ENCODE data around the gene CCT5. TPM values are rescaled to one million over a fixed set of nuclear protein-coding genes. Genes with fewer than 3 reads are reported as not detected.

Gene CCT5
- total RNA-seq, 1 experiment from 2014 or later, result 548 TPM

- Mint-ChIP-seq H3K27ac (no peak overlapping the region), H3K36me3 (peaks cover 7% of the 10 kb centered on the region), H3K4me3 (no peak overlapping the region), H3K4me1 (peaks cover 24% of the 10 kb centered on the region), H3K27me3 (ENCODE audit: low read depth) (no peaks in the 10 kb centered on the region), H3K9me3 (no peaks in the 10 kb centered on the region)
- no peak for TF ChIP-seq PRDM15 (CRISPR knock-in tag; IDR thresholded peaks at IDR 0.05)
- TF ChIP-seq STAT6 (CRISPR knock-in tag; conservative IDR thresholded peaks at IDR 0.05; ENCODE audit: low read depth), result no peak
- TF ChIP-seq SMAD3 (CRISPR knock-in tag; IDR thresholded peaks at IDR 0.05; ENCODE audit: borderline replicate concordance), result no peak
- TF ChIP-seq ZNF423 (CRISPR knock-in tag; IDR thresholded peaks at IDR 0.05), result no peak
- TF ChIP-seq MAX (CRISPR knock-in tag; IDR thresholded peaks at IDR 0.05), result no peak
- TF ChIP-seq CREB1 (CRISPR knock-in tag; IDR thresholded peaks at IDR 0.05), result no peak
- no peak for TF ChIP-seq NFE2L1 (CRISPR knock-in tag; IDR thresholded peaks at IDR 0.05)
- TF ChIP-seq TP53 (CRISPR knock-in tag; IDR thresholded peaks at IDR 0.05), result no peak
- TF ChIP-seq JAZF1 (CRISPR knock-in tag; IDR thresholded peaks at IDR 0.05), result no peak
- no peak for TF ChIP-seq ZNF281 (CRISPR knock-in tag; IDR thresholded peaks at IDR 0.05)
- TF ChIP-seq ATF1 (CRISPR knock-in tag; IDR thresholded peaks at IDR 0.05), result no peak
- TF ChIP-seq SP1 (CRISPR knock-in tag; conservative IDR thresholded peaks at IDR 0.05), result no peak
- TF ChIP-seq NFYB (CRISPR knock-in tag; conservative IDR thresholded peaks at IDR 0.05; ENCODE audit: low read depth), result no peak
- no peak for TF ChIP-seq JUN (CRISPR knock-in tag; IDR thresholded peaks at IDR 0.05)
- no peak for TF ChIP-seq EMX1 (CRISPR knock-in tag; IDR thresholded peaks at IDR 0.05)
- no peak for TF ChIP-seq ZNF425 (CRISPR knock-in tag; conservative IDR thresholded peaks at IDR 0.05)
- no peak for TF ChIP-seq SOX15 (CRISPR knock-in tag; IDR thresholded peaks at IDR 0.05)
- TF ChIP-seq GRHL2 (CRISPR knock-in tag; IDR thresholded peaks at IDR 0.05; ENCODE audit: insufficient replicate concordance, severe bottlenecking), result no peak
- TF ChIP-seq ZNF396 (CRISPR knock-in tag; IDR thresholded peaks at IDR 0.05; ENCODE audit: borderline replicate concordance), result no peak
- no peak for TF ChIP-seq AR (CRISPR knock-in tag; IDR thresholded peaks at IDR 0.05)
- no peak for ATAC-seq
- ChIA-PET CTCF (interaction anchor here (0.6 kb wide), 1 partner anchor 145 kb away, joined by 3 read pairs; no protein-coding TSS in a partner anchor), POLR2A (no interaction called here)
- DNase-seq (ENCODE audit: low spot score), result no peak
Observed at GRCh38 chr5:10279328-10279727, 29.2 kb downstream of the CCT5 start.

All from WTC11 (cell line).